ENCODE data around the gene TMEM144. TPM values are rescaled to one million over a fixed set of nuclear protein-coding genes. Genes with fewer than 3 reads are reported as not detected.
"Not testable (repeated sequence)": the region's sequence is repeated elsewhere in the genome, so short reads cannot be mapped to it uniquely, and the experiment has no call there.

Gene TMEM144
- total RNA-seq, 1 donor from 2014 or later: 7.7 TPM

DNA sequence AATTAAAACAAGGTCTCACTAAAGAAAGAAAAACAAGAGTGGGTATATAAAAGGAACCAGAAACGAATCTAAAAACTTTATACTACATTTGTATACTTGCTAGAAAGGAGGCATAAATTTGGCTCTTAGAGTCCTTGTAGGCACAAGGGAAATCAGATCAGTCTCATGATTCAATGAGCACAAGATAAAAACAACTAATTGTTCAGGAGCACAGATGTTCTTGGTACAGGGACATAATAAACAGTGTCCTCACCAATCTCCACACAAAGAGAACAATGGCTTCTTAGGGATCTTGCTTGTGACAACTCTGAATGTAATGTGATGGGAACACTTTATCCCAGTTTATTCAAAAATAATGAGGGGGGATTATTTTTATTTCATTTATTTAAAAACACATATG is 28.3 kb downstream of the TMEM144 start:
- DNase-seq: no peak

DNA sequence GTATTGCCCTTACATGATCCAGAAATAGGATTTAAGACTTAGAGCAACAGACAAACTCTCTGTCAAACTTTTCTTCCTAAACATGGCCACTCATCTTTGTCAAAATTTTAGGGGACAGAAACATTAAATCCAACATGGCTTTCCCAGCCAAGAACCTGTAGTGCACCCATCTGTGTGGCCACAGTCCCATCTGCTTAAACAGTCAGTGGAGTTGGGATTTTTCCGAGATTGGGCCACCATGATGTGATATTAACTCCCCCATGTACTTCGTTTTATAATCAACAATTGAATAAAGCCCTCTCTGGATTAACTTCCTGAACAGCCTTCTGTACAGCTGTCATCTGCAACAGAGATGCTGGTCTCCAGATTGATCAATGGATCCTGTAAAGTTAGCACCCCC is 28.9 kb downstream of the TMEM144 start:
- no peak for DNase-seq

DNA sequence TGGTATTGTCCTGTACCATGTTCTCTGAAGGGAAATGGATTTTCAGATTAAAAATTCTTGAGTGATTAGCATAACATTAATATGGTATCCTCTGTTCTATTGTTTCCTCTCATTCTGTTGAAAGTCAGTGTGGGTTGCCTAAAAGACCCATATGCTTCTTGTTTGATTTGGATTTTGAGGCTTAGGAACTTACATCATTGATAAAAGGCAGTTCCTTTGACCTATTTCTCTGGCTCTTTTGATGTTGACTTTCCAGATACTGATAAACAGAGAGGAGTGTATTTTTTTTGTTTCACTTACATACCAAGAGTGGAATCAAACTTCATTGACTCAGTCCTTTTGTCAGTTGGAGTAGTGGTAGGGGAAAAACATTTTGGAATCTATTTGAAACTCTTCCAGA is 32.8 kb downstream of the TMEM144 start:
- DNase-seq: no peak

DNA sequence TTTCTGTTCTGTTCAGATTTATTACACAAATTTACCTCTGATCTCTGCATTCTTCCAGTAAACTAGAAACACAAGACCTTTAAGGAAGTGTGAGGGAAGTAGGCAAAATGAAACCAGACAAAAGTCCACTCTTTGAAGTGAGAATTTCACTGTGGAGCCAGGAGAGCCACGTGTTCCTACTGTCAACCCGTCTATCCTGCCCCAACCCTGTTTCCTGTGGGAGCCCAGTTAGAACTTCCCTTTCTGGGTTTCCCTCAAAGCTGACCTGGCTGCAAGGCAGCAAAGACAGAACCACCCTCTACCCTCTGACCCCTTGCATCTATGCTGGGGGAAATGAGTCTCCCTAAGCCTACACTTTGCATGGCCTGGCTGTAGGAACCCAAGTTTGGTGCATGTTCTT is 40.0 kb downstream of the TMEM144 start:
- DNase-seq: no peak

DNA sequence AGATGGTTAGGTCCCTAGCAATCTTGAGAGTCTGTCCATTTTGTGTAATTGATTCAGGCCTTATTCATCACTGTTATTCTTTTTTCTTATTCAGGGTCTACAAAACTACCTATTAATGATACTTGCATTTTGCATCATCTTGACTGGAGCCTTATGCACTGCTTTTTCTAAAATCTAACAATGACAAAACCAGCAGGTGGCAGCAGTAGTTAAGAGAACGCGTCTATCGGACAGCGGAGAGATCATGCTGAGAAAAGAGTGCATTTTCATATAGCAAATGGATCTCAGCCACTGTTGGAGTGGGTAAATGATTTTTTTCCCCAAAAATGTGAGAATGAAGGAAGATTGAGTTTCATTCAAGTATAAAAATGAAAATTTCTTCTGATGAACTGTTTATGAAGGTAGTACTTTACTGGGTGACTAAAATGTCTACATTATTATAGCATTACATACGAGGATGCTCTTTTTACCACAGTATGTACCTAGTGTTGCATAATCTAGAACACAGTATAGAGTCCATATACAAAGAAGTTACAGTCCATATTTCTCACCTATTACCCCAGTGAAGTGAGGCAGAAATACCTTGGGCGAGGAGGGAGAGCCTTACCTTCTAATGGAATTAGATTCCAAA is 43.2 kb downstream of the TMEM144 start:
- peak; percentile 75 for DNase-seq

DNA sequence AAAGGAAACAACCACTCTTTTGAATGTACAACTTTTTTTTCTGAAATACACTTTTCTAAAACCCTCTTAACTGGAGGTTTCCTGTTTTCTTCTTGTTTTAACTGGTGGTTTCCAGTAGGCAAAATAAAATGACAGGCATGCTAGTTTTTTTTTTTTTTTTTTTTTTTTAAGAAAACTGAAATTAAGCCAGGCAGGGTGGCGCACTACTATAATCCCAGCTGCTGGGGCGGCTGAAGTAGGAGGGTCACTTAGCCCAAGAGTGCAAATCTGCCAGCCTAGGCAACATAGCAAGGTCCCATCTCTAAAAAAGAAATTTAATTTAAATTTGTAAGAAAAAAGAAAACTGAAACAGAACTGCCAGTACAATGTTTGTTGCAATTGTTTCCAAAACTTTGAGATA is 44.0 kb downstream of the TMEM144 start:
- no peak for DNase-seq

DNA sequence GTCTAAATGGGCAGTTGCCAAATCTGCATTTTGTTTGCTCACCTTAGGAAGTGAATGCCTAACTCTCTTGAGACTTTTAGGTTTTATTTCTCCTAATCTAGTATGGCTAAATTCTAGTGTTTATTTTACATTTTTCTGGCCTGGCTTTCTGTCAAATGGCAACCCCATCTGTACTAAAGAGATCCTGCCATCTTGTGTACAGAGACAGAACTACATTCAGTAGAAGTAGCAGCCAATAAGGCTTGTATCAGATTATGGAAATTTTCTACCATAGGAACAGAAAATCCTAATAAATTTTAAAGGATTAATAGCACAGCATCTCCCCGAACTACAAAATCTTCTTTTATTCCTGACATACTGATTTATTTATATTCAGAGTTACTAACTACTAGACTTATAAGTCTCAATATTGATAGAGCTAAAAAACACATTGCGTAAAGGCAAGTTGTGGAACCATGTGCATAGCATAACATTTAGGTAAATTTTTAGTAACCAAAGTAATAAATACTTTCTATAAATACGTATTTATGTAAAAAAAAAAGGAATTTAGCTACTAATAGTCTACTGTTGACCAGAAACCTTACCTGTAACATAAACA is 45.5 kb downstream of the TMEM144 start:
- peak; percentile 69 for DNase-seq

DNA sequence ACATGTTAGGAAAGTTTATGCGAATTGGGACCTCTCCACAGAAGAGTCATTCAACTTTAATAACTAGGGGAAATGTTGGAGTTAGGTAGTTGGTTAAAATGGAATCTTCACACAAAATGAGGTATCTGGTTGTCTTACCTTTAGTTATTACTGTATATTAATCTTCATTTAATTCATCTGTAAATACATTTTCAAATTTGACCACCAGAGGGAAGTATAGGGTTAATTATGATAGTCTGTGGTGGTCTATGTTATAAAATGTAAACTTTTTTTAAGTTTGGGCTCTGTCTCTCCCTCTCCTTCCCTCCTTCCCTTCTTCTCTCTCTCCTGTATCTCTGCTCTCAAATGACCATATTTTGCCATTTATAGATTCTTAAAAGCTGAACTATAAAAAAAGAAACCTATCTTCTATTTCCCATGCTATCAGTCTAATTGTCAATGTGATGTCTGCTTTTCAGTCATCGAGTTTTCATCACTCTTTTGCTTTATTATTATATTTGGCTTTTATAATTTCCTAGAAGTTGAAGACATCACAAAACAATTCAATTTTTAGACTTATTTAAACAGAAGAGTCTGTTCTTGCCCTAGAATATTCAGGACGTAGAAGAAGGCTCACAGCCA is 49.8 kb downstream of the TMEM144 start:
- DNase-seq: peak; percentile 49

DNA sequence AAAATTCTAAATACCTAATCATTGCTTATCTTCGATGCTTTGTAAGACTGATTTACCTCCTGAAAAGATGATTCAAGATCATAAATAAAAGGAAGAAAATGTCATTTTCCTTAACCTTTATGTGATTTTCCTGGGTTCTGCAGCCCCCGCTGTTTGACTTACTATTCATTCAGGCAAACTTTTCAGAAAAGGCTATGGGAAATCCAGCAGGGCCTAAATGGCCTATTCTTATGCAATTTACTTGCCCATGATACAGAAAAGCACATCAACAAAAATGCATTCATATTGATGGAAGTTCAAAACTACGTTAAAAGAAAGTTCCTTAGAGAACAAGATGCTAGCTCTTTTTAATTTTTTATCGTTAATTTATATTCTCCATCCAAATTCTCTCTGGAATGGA is 51.2 kb downstream of the TMEM144 start:
- no peak for DNase-seq

DNA sequence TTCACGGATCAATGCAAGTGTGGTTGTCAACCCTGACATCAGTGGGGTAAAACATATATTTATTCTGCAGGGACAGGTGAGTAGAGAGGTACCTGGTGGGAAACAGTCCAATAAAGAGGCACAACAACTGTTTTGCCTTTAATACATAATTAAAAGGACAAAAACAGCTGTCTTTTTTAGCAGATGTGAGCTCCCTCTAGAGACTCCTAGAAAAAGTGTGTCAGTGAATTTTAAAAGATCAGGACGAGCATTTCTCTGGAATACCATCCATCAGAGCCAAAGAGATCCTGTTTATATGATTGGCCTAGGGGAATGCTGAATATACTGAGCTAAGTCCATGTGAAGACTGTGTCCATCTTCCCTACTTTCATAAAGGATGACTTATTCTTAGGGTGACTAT is 58.3 kb downstream of the TMEM144 start:
- no peak for DNase-seq

DNA sequence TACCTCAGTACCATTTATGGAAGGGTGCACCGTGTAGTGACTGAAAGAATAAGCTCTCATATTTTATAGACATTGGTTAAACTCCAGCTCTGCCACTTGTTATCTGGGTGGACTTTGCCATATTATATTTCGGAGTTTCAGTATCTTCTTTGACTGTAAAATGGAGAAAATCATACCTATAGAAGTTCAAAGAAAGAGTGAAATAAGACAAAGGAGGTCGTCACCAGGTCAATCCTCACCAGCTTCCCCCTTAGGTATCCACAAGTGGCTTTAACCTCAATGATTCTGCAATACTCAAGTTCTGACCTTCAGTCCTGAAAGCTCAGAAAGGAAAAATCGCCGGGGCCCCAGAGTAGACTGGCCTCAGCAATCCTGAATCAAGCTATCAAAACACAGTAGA is 64.3 kb downstream of the TMEM144 start:
- no peak for DNase-seq

DNA sequence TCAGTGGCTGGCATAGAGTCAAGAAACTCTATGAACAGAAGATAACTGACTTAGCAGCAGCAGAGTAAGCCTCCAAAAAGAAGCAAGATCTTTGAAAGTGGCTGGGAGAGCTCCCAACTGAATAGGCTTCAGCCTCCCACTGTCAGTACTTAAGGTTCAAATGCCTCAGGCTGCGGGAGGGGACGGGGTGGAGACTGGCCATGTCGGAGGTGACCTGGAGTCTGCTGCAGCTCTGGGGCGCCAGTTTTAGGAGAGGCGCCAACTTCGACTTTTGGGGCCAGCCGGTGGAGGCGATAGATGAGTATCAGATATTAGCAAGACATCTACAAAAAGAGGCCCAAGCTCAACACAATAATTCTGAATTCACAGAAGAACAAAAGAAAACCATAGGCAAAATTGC is 67.3 kb downstream of the TMEM144 start:
- DNase-seq: no peak

DNA sequence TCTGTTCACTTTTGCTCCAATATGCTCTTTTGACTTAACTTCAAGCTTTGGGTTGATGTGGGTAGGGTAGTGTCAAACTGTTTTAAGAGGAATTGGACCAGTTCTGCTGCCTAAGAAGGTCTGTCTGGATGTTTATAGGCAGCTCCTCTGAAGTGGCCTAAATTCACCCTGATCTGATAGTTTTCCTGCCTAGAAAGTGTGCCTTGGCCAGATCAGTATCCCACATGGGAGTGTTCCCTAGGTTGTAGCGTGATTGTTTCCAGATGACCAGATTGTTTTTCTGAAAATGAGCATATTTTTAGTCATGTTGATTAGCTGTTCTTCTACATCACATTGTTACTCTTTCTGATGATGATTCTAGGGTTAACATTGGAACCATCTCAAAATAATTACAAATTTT is 68.8 kb downstream of the TMEM144 start:
- not testable (repeated sequence) for DNase-seq

DNA sequence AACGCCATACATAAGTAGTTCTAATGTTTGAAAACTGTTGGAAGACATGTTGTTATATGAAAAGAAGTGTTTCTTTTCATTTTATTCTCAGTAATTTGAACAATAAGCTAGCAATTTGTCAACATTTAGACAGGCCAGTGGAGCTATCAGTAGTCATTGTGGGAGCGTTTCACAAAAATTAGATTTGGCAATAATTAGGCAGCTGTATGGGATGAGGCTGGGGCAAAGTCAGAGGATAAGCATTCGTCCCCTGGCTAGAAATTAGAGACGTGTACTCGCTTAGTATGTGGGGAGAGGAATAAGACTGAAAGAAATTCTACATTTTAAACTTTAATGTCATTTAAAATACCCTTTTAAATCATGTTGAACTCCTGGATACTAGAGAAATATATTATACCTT is 70.6 kb downstream of the TMEM144 start:
- DNase-seq: no peak

DNA sequence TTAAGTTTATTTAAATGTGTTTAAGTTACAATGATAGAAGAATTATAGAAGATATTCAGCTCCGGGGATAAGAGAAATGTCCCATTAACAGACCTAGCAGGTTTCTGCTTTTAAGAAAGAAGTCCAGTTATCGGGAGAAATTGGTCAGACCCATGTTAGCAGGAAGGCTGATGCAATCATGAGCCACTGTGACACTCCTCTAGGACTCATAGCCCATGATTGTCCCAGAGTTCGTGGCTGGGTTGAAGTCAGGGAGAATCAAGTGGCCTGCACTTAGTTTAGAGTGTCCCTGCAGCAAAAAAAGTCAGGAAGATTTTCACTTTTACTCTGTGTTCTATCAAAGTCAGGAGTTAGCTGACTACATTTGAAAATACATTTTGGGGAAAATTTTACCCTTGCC is 72.0 kb downstream of the TMEM144 start:
- DNase-seq: no peak

DNA sequence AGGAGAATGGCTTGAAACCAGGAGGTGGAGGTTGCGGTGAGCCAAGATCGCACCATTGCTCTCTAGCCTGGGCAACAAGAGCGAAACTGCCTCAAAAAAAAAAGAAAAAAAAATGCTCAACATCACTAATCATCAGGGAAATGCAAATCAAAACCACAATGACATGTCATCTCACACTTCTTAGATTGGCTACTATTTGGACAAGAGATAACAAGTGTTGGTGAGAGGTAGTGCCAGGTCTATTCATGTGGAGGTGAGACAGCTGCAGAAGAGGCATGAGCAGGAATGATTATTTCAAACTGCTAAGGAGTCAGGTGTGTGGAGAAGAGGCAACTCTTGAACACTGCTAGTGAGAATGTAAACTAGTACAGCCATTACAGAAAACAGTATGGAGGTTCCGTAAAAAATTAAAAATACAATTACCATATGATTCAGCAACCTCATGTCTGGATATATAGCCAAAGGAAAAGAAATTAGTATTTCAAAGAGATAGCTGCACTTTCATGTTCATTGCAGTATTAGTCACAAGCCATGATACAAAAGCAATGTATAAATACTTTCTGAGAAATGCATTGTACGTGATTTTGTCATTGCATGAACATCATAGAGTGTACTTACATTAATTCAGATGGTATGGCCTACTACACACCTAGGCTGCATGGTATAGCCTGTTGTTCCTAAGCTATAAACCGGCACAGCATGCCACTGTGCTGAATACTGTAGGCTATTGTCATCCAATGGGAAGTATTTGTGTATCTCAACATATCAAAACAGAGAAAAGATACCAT is 75.3 kb downstream of the TMEM144 start:
- DNase-seq: no peak

DNA sequence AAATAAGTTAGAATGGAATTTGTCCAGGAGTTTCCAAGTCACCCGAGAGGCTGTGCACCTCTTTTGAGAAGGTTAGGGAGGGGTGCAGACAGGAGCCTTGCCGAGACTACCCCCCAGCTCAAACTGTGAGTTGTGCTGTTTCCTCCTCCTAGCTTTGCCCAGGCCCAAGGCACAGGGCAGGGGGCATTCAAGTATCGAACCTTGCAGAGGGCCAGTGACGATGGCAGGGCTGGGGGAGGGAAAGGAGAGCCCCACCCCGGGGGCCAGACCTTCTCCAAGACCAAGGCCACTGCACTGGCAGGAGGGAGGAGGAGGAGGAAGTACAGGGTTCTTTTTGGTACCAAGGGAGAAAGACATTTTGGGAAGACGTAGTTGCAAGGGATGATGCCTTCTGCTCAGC is 80.6 kb downstream of the TMEM144 start:
- no peak for DNase-seq

DNA sequence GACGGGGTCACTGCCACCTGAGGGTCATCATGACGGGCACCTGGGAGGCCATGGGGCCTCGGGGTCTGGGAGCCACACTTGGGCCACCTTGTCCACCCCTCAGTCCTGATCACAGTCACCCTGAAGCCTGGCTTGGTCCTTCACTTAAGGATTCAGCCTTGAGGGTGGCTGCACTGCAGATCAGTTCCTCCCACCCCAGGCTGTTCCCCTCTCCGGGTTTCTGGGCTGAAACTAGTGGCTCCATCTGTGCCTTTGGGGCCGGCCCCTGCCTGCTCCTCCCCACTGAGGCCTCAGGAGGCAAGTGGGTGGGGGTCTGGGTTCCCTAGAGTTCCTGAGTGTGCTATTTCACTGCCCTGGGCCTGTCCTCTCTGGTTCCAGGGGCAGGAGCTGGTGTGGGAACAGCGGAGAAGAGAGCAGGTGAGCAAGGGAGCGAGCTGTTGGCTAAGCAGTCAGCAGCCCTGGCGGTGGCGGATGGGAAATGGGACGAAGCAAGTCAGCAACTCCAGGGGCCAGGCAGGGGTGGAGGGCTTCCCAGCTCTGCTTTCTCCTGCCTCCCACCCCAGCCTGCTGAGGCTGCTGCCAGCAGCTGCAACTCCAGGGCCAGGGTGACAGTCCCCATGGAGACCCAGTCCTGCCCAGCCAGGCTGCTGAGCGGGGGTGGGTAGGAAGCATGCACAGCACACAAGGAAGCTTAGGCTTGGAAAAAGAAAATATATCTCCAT is 81.2 kb downstream of the TMEM144 start:
- no peak for DNase-seq

DNA sequence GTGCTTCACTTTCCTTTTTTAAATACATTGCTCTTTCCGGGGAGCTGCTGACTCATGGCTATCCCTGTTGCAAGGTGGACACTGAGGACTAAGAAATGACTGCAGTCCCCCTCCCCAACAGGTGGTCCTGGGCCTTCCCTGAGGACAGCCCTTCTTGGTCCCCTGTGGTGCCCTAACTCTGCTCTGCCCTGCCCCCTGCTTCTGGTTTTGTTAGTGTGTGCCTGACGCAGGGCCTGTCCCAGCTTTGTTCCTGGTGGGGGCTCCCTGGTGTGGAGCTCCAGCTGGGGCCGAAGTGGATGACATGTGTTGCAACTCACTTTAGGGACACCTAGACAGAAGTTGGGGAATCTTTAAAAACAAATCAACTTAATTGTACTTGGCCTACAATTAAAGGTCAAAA is 81.9 kb downstream of the TMEM144 start:
- DNase-seq: no peak

DNA sequence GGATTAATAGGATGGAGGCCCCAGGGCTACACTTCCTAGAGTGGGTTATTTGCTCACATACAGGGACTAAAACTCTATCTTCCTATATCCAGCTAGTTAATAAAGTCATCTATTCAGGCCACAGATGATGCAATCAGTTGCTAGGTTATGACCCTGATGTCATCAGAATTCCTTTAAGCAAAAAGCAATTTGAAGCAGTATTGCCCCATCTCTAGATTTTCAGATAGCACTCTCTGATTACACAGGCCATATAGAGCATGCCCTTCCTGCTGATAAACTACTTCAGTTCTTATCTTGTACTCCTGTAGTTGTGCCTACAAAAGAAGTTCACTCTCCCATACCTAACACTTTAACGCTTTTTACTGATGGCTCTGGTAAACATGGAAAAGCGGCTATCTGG is 84.8 kb downstream of the TMEM144 start:
- DNase-seq: no peak

DNA sequence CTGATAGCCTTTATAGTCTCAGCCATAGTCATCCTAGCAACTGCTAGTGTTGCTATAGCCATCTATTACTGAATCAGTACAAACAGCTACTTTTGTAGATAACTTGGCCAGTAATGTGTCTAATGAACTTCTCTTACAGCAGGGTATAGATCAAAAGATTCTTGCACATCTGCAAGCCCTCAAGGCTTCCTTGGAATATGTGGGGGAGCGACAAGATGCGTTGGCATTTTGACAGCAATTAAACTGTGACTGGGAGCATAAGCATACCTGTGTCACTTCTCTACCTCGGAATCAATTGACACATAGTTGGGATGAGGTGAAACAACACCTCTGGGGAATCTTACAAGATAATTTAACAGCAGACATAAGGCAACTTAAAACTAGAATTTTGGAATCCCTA is 87.6 kb downstream of the TMEM144 start:
- DNase-seq: no peak

DNA sequence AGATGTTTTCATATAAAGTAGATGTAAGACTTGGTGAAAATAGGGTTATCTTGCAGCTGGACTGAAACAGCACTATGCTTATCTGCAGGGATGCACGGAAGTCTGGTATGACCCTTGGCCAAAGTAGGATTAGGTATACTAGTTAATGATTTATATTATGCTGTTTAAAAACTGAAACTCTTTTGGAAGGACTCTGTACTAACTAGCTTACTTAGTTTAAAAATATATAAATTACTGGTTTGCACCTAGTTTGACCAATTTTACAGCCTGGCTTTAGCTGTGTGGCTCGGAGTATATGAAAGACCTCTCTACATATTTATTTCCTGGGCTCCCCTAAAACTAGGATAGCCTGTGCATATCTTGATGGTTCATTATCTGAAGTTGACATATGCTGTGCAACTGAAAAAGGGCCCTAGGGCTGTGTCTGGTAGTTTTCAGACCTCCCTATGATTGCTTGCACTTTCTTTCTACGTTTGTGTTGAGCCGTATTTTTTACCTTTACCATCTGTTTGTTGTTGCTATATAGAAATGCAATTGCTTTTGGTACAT is 89.2 kb downstream of the TMEM144 start:
- DNase-seq: no peak

DNA sequence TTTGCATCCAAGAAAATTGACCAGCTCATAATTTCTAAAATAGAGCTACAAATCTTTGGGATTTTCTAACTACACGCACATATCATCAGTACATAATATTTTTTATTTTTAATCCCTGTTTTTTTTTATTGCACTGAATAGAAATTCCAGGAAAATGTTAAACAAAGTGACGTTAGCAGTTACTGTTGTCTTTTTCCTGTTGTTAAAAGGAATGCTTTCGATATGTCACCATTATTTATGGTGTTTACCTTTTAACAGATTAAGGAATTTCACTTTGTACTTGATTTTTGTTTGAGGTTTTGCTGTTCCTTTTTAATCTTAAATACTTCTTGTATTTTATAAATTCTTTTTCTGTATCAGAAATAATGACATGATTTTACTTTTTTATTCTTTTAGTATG is 89.7 kb downstream of the TMEM144 start:
- DNase-seq: no peak

All from dermis blood vessel endothelial cell (primary cell).